Measurements from ENCODE around the gene PHAF1.

Gene PHAF1

DNA sequence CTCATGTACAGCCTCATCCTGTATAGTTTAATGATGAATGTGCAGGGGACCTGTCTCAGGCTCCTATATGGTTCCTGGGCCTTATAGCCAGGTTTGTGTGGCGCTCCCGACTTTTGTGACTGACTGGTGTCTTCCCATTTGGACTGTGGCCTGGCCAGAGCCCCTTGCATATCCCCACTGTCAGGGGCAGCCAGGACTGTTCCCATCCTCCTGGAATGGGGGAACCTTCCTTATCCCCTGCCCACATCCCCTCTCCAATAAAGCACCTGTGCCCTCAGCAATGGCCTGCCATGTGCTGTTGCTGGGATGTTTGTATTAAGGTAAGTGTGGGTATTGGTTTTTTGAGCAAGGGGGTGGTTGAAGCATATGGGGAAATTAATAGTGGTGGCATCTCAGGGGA, 38.5 kb downstream of the PHAF1 start:
- DNase-seq (ENCODE audit: low read depth): no peak

DNA sequence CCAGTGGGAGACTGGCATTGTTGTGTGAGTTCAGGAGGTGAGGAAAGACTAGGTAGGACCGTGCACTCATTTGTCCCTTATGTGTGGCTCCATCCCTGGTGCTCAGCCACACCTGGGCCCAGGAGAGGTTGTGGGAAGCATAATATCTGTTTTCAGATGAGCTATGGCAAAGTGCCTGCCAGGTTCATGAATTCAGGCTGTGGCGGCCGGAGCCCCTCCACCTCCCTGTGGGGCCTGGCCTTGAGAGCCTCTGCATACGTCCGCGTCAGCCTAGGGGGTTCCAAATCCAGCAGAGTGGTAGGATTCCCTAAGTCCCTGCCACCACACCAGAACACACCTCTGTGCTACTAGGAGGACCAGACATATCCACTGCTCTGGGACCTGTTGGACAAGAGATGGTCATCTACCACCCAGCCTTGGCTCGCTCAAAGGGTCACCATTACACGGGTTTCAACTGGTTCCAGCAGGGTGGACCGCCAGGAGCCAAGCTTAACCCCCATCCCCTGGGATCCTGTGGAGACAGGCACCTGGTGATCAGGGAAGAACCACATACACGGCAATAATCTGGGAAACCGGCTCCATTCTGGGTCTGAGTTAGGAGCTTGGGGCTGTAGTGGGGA, 39.0 kb downstream of the PHAF1 start:
- DNase-seq (ENCODE audit: low read depth): no peak

DNA sequence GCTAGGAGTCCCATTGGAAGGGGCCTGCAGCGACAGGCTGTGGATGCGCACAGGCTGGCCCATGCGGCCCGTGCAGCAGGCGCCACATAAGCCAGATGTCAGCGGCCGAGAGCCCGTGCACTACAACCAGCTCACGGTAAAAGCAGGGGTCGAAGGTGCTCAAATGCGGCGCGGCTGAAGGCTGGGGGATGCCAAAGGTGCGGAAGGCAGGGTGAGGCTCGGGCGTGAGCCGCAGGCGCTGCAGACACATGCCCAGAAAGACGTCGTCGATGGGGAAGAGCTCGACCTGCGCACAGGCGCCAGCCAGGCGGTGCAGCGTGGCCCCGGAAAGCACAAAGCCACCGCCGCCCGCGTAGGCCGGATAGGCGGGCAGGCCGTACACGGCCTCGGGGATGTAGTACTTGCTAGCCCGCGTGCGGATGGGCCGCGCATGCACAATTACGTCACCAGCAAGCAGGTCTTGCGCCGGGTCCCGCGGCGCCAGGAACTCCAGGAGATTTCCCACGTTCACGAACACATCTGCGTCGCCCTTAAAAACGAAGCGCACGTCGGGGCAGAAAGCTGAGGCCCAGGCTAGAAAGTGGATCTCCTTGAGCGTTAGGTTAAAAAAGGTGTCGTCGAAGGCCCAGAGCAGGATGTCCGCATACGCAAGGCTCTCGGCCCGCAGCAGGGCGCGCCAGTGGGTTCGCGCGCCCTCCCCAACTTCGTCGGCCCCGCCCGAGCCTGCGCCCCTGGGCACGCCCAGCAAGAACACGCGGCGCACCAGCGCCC, 39.7 kb downstream of the PHAF1 start:
- no peak for DNase-seq (ENCODE audit: low read depth)

DNA sequence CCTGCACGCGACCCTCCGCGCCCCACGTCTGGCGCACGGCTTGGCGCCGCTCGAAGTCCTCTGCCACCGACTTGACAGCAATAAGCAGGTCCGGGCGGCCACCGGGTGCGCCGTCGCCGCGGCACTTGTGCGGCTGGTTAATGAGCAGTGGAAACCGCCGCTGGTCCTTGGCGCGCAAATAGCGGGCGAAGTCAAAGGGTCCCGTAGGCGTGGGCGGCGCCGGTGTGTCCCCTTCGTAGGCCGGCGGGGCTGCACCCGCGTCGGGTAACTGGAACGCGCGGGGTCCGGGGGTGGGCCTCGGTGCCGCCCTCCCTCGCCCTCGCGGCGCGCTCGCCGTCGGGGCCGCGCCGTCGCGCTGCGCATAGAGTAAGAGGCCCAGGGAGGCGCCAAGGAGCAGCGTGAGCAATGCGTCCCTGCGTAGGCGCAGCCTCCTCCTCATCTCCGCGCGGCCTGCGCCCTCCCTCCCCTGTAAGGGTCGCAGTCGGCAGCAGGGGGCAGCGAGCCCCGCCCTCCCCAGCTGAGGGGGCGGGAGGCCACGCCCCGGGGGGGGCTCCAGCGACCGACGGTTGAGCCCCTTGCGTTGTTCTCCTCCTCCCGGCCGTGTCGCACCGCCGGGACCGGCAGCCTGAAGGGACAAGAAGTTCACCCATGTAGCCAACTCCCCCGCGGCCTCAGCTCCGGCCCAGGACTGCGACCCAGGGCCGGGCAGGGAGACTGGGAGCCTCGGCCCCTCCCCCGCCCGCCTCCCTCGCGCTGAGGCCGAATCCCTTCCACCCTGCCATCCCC, 40.5 kb downstream of the PHAF1 start:
- DNase-seq (ENCODE audit: low read depth): no peak

DNA sequence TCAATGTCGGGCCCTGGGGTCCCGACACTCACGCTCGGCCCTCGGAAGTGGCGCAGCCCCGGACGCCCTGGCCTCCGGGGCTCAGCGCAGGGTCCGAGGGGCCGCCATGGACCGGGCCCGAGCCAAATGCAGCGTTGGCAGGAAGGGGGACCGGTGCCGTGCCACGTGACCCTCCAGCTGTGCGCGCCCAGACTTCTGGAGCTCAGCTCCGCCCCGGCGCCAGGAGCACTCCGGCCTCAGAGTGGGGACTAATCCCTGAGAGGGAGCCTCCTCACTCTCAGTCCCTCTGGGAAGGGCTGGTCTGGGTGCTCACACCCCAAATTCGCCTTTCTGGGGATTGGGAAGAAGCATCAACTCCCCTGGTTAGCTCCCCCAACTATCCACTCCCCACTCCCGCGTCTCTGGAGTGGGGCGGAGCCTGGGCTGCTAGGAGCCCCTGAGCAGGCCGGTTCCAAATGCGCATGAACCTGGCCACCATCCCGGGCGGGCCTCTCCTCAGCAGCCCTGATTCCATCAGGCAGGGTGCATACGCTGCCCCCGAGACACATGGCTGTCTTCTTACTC, 41.2 kb downstream of the PHAF1 start, which contains the start of gene B3GNT9:
B3GNT9 (minus strand) TSS at position 166 of the 564 bp plus-strand sequence. CDS start 513 bp downstream, outside the sequence.
- DNase-seq (ENCODE audit: low read depth): peak; percentile 51

DNA sequence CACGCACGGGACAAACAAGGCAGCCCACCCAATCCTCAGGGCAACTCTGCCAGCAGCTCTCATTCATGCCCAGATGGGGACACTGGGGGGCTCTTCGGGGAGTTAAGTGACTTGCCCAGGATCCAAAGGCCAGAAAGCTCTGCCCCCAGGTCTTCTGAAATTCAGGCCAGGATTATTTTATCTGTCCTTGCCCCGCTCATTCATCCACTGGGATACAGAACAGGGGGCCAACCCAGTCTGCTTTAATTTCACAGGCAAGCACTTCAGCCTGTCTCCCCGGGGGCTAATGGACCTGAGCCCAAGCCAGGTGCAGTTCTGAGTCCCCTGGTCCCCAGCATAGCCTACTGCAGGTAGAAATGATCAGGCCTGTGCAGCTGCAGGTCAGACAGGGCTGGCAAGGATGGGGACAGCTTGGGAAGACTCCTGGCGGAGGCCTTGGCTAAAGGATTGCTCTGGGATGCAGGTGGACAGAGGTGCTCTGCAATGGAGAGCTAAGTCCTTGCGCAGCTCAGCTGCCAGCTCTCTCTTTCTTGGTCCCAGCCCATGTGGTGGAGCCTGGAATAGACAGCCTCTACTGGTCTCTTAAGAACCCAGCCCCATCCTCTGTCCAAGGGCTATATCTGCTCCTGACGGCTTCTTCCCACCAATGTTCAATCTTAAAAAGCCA, 41.8 kb downstream of the PHAF1 start:
- DNase-seq (ENCODE audit: low read depth): no peak

DNA sequence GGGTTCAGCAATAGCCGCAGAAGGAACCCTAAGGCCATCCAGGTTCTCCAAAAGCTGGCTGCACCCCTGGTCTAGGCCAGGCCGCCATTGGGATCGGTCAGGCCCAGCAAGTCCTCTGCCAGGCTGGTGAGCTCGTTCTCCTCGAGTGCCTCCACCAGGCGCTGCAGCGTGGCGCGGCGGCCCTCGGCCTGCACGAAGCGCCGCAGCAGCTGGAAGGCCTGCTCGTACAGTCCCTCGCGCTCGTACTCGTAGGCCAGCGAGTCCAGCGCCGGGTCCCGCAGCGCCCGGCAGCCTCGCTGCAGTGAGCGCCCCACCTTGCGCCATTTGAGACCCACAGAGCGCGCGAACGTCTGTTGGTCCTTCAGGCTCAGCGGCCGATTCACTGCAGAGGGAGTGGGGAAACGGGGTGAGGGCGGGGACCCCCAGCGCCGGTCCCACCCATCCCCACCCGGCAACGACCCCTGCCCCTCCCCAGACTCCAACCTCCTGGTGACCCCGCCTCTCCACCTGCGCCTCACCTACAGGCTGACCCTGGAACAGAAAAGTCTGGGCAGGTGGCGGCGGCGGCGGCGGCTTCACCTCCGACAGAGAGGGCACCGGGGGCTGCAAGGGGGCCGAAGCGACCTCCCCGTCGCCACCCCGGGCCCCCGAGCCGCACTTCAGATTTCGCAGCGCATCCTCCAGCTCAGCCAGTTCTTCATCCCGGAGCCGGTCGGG, 45.0 kb downstream of the PHAF1 start:
- DNase-seq (ENCODE audit: low read depth): no peak

DNA sequence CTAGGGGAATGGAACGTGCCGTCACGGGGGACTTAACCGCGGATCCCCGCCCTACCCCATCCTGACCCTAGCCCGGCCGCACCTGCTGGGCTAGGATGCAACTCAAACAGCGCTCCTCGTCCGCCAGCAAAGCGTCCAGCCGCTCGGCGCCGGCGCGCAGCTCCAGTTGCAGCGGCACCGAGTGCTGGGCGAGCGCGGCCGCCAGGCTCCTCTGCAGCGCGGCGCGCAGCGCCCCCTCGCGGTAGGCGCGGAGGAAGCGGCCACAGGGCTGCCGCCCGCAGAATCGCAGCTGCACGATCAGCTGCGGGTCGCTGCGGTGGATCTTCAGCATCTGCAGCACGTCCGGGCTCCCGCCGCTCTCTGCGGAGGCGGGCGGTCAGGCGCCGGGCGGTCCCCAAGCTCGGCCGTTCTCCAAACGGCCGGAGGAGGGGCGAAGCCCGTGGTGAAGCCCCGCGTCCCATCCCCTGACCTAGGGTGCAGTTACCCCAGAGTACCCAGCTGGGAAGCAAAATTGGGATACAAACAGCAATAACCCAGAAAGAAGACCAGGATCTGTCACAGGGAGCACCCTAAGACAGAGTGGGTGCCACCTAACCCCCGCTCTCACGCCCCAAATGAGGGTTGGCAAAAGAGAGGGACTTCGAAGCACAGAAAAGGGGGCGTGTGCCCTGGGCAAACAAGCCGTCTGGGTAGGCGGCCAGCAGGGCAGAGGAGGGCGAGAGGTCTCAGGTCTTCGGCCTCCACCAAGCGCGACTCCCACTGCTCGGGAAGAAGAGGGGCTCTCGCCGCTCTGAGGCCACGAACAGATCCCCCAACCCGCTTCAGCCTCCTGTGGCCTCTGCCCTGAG, 45.8 kb downstream of the PHAF1 start:
- no peak for DNase-seq (ENCODE audit: low read depth)

DNA sequence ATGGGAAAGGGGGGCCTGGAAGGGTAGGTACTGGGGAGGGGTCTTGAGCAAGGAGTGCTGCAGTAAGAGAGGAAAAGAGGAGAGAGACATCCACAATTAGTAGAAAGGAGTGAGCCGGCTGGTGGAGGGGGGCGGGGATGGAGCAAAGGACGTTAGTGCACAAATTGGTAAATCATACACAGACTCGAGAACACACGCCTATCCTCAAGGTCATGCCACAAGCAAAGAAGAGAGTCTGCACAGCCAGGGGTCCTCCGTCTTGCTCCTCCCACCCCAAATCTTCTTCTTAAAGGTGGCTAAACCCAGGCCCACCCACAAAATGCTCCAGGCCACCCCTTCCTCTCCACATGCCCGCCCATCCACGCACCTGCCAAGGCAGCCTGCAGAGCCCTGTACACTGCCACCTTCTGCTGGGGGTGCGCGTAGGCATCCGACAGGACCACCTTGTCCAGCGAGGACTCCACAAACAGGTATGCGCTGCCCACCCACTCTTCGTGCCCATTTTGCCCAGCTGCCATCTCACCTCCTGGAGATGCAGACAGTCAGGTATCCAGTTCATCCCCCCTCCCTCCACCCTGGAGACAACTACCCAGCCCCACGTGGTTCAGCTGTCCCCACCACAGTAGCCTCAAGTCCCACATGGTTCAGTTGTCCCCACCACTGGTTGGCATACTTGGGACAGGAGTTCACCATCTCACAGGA, 46.6 kb downstream of the PHAF1 start:
- no peak for DNase-seq (ENCODE audit: low read depth)

DNA sequence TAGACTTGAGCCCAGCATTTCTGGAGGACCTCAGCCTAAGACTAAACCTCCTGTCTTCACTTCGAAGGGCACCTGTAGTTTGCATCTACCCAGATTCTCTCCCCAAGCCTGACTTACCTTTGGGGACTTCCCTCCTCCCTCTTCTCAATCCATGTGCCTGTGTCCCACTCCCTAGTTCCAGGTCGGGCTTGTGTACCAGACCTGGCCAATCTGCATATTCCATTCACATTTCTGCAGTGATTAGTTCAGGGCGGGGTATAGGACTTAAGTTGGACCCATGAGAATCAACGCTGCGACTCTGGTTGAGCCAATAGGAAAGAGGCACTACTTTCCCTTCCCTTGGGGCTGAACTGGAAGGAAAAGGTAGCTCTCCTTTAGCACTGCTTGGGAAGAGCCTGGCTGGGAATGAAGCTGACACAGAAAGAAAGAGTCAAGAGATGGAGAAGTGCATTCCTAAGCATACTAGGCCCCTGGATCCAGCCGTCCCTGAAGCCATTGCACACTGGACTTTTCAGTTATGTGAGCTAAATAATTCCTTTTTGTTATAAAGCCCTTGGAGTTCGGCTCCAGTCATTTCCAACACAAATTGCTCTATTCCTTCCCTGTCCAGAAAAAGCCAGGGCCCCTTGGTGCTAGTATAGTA, 47.5 kb downstream of the PHAF1 start:
- no peak for DNase-seq (ENCODE audit: low read depth)

DNA sequence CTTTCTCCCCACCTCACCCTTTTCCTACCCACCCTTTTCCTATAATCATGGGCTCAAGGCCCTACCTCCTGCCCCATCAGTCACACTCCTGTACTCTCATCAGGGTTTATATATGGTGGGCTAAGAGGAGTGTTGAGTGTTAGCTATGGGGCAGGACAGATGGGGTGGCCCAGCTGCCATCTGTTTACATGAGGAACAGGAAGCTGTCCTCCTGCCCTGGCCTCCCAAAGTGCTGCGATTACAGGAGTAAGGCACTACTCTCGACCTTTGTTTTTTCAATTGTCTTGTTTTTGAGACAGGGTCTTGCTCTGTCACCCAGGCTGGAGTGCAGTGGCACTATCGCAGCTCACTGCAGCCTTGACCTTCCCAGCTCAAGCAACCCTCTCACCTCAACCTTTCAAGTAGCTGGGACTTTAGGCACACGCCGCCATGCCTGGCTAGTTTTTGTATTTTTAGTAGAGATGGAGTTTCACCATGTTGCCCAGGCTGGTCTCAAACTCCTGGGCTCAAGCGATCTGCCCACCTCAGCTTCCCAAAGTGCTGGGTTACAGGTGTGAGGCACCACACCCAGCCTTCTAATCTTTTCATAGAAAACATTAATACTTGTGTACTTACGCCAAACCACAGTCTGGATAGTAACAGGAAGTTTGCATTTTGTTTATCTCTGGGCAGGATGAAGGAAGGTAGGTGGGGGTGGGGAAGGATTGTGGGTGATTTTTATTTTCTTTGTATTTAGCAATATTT, 48.3 kb downstream of the PHAF1 start:
- no peak for DNase-seq (ENCODE audit: low read depth)

DNA sequence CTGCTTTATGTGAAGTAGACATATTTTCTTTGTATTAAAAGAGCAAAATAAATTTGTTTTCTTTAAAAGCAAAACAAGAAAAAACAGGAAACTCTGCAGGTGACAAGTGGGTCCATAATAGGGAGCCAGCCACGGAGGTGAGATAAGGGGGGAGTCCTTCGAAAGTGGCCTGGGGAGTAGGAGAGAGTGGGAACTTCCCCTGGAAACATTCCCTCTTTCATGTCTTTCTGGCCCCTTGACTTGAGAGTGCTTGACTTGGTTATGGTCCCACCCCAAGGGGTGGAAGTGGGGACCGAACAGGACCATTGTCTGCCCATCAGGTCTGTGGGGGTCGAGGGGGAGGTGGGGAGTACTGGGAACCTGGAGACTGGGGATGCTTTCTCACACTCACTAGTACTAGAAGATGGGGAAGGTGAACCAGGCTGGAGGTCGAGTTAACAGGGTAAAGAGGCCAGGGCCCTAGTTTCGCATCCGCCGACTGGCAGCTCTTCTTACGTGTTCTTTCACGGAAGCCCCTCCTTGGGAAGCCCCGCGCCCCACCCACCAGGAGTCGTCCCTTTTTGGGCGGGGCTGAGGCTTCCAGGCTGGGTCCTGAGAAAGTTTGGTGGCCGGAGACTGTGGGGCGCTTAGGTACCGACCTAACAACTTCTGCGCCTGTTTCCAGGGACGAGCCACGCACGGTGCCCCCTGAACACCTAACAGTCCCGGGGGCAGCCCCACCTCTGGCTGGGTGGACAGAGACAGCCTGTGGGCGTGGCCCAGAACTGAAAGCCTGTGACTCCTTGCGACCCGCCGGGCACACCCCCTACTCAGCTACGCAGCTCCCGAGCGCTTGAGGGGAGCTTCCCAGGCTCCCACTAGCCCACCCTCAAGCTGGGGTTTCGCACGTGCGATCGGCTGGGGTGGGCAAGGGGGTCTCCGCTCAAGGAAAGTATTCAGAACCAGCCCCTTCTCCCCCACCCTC, 49.2 kb downstream of the PHAF1 start:
- DNase-seq (ENCODE audit: low read depth): no peak

DNA sequence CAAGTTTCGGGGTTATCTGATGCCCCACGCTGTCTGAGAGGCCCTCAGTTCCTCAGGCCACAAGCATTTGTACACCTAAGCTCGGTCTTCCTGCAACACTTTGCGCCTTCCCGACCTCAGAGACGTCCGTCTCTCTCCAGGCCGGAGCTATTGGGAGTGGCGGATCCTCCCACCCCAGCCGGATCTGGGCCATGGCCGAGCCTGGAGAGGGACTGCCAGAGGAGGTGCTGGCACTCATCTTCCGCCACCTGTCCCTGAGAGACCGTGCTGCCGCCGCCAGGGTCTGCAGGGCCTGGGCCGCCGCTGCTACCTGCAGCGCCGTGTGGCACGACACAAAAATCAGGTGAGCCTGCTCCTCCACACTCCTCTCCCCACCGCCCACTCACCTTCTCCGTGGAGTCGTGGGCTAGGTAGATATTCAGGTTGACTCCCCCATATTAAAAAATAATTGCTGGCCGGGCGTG, 51.9 kb downstream of the PHAF1 start:
- no peak for DNase-seq (ENCODE audit: low read depth)

DNA sequence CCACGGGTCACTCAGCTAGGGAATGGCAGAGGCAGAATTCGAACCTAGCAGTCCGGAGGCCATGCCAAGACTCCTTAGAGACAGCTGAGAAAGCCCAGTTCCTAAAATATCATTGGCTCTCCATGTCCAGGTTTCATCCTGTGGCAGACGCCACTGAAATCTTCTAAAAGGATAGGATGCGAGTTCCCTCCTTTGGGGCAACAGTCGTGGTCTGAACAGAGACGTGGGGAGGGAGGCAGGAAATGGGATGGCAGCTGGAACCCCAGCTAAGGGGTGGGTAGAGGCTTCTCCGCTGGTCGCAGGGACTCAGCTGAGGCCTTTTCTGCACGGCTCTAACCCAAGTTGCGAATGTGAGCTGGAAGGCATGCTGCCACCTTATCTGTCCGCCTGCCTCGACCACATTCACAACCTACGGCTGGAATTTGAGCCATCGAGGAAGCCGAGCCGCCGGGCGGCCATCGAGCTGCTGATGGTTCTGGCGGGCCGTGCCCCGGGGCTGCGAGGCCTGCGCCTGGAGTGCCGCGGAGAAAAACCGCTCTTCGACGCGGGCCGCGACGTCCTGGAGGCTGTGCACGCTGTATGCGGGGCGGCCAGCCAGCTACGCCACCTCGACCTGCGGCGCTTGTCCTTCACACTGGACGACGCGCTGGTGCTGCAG, 52.9 kb downstream of the PHAF1 start:
- DNase-seq (ENCODE audit: low read depth): no peak

DNA sequence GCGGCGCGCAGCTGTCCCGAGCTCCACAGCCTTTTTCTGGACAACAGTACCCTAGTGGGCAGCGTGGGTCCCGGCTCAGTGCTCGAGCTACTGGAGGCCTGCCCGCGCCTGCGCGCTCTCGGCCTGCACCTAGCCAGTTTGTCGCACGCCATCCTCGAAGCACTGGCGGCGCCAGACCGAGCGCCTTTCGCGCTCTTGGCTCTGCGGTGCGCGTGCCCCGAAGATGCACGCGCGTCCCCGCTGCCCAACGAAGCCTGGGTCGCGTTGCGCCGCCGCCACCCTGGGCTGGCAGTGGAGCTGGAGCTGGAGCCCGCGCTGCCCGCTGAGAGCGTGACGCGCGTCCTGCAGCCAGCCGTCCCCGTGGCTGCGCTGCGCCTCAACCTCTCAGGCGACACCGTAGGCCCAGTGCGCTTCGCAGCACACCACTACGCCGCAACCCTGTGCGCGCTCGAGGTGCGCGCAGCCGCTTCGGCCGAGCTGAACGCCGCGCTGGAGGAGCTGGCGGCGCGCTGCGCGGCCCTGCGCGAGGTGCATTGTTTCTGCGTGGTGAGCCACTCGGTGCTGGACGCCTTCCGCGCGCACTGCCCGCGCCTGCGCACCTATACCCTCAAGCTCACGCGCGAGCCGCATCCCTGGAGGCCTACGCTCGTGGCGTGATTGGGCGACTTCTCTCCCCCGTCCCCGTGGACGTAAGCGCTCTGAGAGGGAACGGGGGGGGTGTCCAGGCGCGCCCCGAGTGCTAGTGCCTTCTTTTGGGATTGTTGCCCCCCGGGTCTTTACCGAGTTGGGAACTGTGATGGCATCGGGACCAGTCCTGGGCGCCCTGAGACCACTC, 53.6 kb downstream of the PHAF1 start:
- DNase-seq (ENCODE audit: low read depth): no peak

All from GM04503 (cell line).